Subcutaneous adipose tissue (tissue), 4 donors: ENCODE measurements around the gene ALOX15B. TPM values are rescaled to one million over a fixed set of nuclear protein-coding genes. Genes with fewer than 3 reads are reported as not detected.

ENCODE experiments used
- total RNA-seq, 4 donors: library from RNA; depleted of rRNA; stranded (reverse); fragments of >200 nt; gene quantifications; one replicate each; pipeline ENCODE4 v1.1.0, GENCODE V29; 2016
- TF ChIP-seq, protein P1 (sequence below): fragments of 450-650 bp; IDR thresholded peaks from one replicate; pipeline ENCODE4 v1.5.1; 2016; ENCODE audit warnings: low read depth, mild to moderate bottlenecking, control low read depth, antibody characterized with exemption, moderate library complexity

The ALOX15B gene, protein sequence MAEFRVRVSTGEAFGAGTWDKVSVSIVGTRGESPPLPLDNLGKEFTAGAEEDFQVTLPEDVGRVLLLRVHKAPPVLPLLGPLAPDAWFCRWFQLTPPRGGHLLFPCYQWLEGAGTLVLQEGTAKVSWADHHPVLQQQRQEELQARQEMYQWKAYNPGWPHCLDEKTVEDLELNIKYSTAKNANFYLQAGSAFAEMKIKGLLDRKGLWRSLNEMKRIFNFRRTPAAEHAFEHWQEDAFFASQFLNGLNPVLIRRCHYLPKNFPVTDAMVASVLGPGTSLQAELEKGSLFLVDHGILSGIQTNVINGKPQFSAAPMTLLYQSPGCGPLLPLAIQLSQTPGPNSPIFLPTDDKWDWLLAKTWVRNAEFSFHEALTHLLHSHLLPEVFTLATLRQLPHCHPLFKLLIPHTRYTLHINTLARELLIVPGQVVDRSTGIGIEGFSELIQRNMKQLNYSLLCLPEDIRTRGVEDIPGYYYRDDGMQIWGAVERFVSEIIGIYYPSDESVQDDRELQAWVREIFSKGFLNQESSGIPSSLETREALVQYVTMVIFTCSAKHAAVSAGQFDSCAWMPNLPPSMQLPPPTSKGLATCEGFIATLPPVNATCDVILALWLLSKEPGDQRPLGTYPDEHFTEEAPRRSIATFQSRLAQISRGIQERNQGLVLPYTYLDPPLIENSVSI
- total RNA-seq: 10 to 100 TPM in 2 of 4 donors, 1 to 10 TPM in 2; 4.9 to 36.4 (median 10.9) TPM

DNA sequence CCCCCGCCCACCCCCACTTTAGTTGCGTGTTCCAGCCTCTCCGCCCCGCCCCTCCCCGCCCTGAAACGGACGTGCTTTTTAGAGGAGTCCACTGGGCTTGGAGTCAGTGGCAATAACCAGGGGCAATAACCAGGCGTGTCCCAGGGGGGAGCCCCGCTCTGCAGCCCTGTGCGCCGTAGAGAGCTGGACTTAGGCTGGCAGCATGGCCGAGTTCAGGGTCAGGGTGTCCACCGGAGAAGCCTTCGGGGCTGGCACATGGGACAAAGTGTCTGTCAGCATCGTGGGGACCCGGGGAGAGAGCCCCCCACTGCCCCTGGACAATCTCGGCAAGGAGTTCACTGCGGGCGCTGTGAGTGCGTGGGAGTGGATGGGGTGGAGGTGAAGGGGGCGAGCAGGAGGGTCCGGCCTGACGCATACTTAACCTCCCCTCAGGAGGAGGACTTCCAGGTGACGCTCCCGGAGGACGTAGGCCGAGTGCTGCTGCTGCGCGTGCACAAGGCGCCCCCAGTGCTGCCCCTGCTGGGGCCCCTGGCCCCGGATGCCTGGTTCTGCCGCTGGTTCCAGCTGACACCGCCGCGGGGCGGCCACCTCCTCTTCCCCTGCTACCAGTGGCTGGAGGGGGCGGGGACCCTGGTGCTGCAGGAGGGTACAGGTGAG is at the start of gene ALOX15B:
TSS of gene ALOX15B (plus strand) at position 106 of the 657 bp plus-strand sequence. CDS start at position 203, 97 bp downstream.
- TF ChIP-seq, protein P1, sequence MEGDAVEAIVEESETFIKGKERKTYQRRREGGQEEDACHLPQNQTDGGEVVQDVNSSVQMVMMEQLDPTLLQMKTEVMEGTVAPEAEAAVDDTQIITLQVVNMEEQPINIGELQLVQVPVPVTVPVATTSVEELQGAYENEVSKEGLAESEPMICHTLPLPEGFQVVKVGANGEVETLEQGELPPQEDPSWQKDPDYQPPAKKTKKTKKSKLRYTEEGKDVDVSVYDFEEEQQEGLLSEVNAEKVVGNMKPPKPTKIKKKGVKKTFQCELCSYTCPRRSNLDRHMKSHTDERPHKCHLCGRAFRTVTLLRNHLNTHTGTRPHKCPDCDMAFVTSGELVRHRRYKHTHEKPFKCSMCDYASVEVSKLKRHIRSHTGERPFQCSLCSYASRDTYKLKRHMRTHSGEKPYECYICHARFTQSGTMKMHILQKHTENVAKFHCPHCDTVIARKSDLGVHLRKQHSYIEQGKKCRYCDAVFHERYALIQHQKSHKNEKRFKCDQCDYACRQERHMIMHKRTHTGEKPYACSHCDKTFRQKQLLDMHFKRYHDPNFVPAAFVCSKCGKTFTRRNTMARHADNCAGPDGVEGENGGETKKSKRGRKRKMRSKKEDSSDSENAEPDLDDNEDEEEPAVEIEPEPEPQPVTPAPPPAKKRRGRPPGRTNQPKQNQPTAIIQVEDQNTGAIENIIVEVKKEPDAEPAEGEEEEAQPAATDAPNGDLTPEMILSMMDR: no peak

DNA sequence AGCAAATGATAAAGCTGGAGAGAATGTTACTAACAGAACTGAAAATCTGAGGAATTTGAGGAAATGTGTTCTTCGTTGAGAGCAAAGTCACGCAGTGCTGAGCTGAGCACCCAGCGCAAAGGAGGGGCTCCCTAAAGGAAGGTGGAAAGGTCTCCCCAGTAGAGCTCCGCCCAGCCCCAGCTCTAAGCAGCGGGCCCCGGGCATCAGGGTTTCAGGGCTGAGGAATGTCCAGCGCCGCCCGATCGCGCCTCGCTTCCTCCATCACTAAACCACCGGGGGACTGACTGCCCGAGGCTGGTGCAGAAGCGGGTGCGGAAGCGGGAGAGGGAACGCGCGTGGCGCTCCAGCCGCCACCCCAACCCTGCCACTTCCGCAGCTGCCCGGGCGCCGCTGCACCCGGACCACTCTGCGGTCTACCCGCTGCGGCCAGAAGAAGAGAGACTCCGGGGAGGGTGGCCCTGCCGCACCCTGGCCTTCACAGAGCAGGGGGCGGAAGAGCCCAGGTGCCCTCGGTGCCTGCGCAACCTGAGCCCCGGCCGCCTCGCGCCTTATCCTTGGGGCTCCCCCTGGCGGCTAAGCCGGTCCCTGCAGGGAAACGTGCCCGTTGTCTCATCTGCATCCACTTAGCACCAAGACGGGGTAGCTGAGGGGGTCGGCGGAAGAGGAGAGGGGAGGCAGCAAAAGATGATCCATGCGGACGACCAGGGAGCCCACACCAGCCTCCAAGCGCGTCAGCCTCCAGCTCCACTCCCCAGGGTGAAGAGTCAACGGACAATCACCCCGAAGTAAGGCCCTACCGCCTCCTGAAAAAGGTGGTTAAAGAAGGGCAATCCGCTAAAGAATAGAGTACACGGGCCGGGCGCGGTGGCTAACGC is 48.8 kb upstream of the ALOX15B start:
- TF ChIP-seq, protein P1: no peak

DNA sequence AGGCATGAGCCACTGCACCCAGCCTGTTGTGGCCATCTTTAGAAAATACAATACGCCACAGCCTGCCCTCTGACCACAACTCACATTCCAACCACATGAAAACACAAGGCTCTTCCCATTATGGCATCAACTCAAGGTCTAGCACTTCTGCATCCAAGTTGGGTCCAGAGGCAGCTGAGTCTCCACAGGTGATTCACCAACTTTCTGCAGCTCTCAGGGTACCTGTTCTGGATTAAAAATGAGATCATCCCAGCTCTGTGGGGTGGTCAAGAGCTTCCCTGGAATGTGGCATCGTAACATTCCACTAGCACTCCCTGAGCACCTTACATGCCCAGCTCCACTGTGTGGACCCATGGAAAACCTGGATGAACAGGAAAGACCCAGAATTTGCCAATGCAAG is 46.3 kb upstream of the ALOX15B start:
- TF ChIP-seq, protein P1: no peak

DNA sequence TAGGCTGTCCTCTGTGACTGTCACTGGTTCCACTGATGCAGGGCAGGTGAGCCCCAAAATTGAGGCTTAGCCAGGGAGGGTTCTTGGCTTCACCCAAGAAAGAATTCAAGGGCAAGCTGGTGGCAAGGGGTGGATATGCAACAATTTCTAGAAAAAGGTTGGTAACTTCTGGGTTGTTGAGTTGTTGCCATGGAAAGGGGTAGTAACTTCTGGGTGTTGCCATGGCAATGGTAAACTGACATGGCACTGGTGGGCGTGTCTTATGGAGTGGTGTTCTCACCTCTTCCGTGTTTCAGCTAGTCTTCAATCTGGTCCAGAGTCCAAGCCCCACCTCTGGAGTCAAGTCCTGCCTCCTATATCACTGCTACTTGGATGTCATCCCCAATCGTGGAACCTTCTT is 45.9 kb upstream of the ALOX15B start:
- TF ChIP-seq, protein P1: no peak

DNA sequence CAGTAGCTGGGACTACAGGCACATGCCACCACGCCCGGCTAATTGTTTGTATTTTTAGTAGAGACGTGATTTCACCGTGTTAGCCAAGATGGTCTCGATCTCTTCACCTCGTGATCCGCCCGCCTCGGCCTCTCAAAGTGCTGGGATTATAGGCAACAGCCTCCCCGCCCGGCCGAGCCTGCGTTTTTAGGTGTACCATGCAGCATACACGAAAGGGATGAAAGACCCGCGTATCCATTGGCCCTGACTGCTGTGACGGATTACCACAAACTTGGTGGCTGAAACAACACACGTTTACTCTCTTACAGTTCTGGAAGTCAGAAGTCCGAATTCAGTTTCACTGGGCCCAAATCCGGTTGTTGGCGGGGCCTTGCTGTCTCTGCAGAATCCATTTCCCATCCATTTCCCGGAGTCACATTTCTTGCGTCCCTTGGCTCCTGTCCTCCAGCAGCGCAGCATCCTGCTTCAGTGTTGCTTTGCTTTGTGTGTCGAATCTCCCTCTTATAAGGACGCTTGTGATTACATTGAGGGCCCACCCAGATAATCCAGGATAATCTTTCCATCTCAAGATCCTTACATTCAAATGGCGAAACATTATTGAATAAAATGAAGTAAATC is 44.8 kb upstream of the ALOX15B start:
- TF ChIP-seq, protein P1: no peak

DNA sequence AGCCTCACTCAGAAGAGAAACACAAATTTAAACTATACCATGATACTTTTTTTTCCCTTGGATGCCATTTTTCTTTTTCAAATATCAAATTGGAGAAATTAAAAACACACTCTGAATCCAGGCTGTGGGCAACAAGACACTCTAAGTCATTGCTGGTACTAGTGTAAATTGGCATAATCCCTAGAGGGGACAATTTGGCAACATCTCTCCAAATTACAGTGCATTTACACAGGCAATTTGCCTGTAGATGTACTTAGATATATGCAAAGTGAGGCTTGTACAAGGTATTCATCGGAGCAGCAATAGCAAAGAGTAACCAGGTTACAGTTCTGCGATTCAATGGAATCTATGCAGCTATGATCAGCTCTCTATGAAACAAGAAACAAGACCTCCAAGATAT is 43.1 kb upstream of the ALOX15B start:
- TF ChIP-seq, protein P1: no peak
